CD4-positive, alpha-beta T cell treated with Interleukin-10 for 1 hour (primary cell): ENCODE results near the gene UBL3.

Source experiments
- DNase-seq: peaks from one replicate; pipeline ENCODE4 v3.0.0-alpha.2; 2020

Gene UBL3

GRCh38 chr13:29808264-29808663, 42.2 kb downstream of the UBL3 start:
- DNase-seq = no peak

- no peak for DNase-seq
These were observed 44.1 kb downstream of the UBL3 start for GRCh38 chr13:29805994-29806979.

- no peak for DNase-seq
These were observed 47.2 kb downstream of the UBL3 start for GRCh38 chr13:29803221-29803620.

GRCh38 chr13:29802621-29803020, 47.8 kb downstream of the UBL3 start:
- DNase-seq = no peak

- no peak for DNase-seq
These were observed 48.6 kb downstream of the UBL3 start for GRCh38 chr13:29801737-29802305.

GRCh38 chr13:29801102-29801501, 49.3 kb downstream of the UBL3 start:
- DNase-seq = no peak

- DNase-seq = no peak
These were observed 49.7 kb downstream of the UBL3 start for GRCh38 chr13:29800687-29801086.

GRCh38 chr13:29799041-29799440, 51.4 kb downstream of the UBL3 start:
- no peak for DNase-seq

GRCh38 chr13:29791997-29792780, 58.2 kb downstream of the UBL3 start:
- DNase-seq = no peak

GRCh38 chr13:29791508-29791907, 58.9 kb downstream of the UBL3 start:
- DNase-seq = no peak

- no peak for DNase-seq
These were observed 63.7 kb downstream of the UBL3 start for GRCh38 chr13:29786698-29787097.

GRCh38 chr13:29785978-29786377, 64.4 kb downstream of the UBL3 start:
- DNase-seq = no peak

GRCh38 chr13:29782798-29783197, 67.6 kb downstream of the UBL3 start:
- no peak for DNase-seq

- DNase-seq = no peak
These were observed 75.6 kb downstream of the UBL3 start for GRCh38 chr13:29774830-29775229.

GRCh38 chr13:29771247-29771646, 79.2 kb downstream of the UBL3 start:
- peak; percentile 64 for DNase-seq

GRCh38 chr13:29767006-29767405, 83.4 kb downstream of the UBL3 start:
- no peak for DNase-seq

GRCh38 chr13:29763436-29764180, 86.8 kb downstream of the UBL3 start:
- peak; percentile 5 for DNase-seq

- DNase-seq = no peak
These were observed 88.6 kb downstream of the UBL3 start for GRCh38 chr13:29761815-29762214.

GRCh38 chr13:29761160-29761559, 89.3 kb downstream of the UBL3 start:
- DNase-seq = no peak

- no peak for DNase-seq
These were observed 89.9 kb downstream of the UBL3 start for GRCh38 chr13:29760544-29760943.

GRCh38 chr13:29758531-29759114, 91.8 kb downstream of the UBL3 start:
- DNase-seq = peak; percentile 50

GRCh38 chr13:29756506-29756905, 93.9 kb downstream of the UBL3 start:
- no peak for DNase-seq

- no peak for DNase-seq
These were observed 96.0 kb downstream of the UBL3 start for GRCh38 chr13:29754473-29754806.
